Measurements from ENCODE around the gene ALPL. TPM values are rescaled to one million over a fixed set of nuclear protein-coding genes. Genes with fewer than 3 reads are reported as not detected.

Gene ALPL
- total RNA-seq, 1 experiment from 2014 or later = 0.31 TPM

- CTCF ChIA-PET = interaction anchor here (1.5 kb wide), 1 partner anchor 10 kb away, joined by 3 read pairs; no protein-coding TSS in a partner anchor
- intact Hi-C loops (cut with micrococcal nuclease; ENCODE audit: unreplicated experiment) = no loop called here
- no peak for TF ChIP-seq CTCF (IDR thresholded peaks at IDR 0.05; ENCODE audit: unreplicated experiment)
- no peak for DNase-seq
- Mint-ChIP-seq H3K9me3 (ENCODE audit: low read depth, unreplicated experiment) (no peaks in the 10 kb centered on the region), H3K4me1 (ENCODE audit: low read depth, unreplicated experiment) (no peaks in the 10 kb centered on the region), H3K4me3 (ENCODE audit: low read depth, unreplicated experiment) (no peak overlapping the region), H3K27ac (ENCODE audit: unreplicated experiment) (no peak overlapping the region), H3K36me3 (ENCODE audit: insufficient read depth, unreplicated experiment) (no peaks in the 10 kb centered on the region), H3K27me3 (ENCODE audit: unreplicated experiment) (peaks cover 53% of the 10 kb centered on the region)
- BruUV-seq (replicated peaks) = no TSS peak
Observed at GRCh38 chr1:21559788-21560567, 50.8 kb downstream of the ALPL start.

GRCh38 chr1:21560916-21561638, 51.9 kb downstream of the ALPL start:
- peaks cover 48% of the 10 kb centered on the region for H3K27me3 Mint-ChIP-seq (ENCODE audit: unreplicated experiment)
- BruUV-seq (replicated peaks) = no TSS peak

GRCh38 chr1:21562896-21563295, 53.7 kb downstream of the ALPL start:
- H3K4me1 Mint-ChIP-seq (ENCODE audit: low read depth, unreplicated experiment) = no peaks in the 10 kb centered on the region
- no peak overlapping the region for H3K4me3 Mint-ChIP-seq (ENCODE audit: low read depth, unreplicated experiment)
- CTCF ChIA-PET = no interaction called here
- H3K27me3 Mint-ChIP-seq (ENCODE audit: unreplicated experiment) = peaks cover 39% of the 10 kb centered on the region
- no peak for TF ChIP-seq CTCF (IDR thresholded peaks at IDR 0.05; ENCODE audit: unreplicated experiment)
- no peaks in the 10 kb centered on the region for H3K9me3 Mint-ChIP-seq (ENCODE audit: low read depth, unreplicated experiment)
- no peaks in the 10 kb centered on the region for H3K36me3 Mint-ChIP-seq (ENCODE audit: insufficient read depth, unreplicated experiment)
- H3K27ac Mint-ChIP-seq (ENCODE audit: unreplicated experiment) = no peak overlapping the region
- intact Hi-C loops (cut with micrococcal nuclease; ENCODE audit: unreplicated experiment) = no loop called here
- BruUV-seq (replicated peaks) = no TSS peak
- DNase-seq = no peak

More at GRCh38 chr1:21560916-21561638, 51.9 kb downstream of the ALPL start:
- TF ChIP-seq CTCF (IDR thresholded peaks at IDR 0.05; ENCODE audit: unreplicated experiment) = no peak
- H3K4me1 Mint-ChIP-seq (ENCODE audit: low read depth, unreplicated experiment) = no peaks in the 10 kb centered on the region
- CTCF ChIA-PET = interaction anchor here (1.2 to 1.5 kb wide), 2 partner anchors 11 kb away, joined by 3 to 5 read pairs; no protein-coding TSS in a partner anchor
- intact Hi-C loops (cut with micrococcal nuclease; ENCODE audit: unreplicated experiment) = no loop called here
- H3K4me3 Mint-ChIP-seq (ENCODE audit: low read depth, unreplicated experiment) = no peak overlapping the region
- DNase-seq = no peak
- no peaks in the 10 kb centered on the region for H3K9me3 Mint-ChIP-seq (ENCODE audit: low read depth, unreplicated experiment)
- no peaks in the 10 kb centered on the region for H3K36me3 Mint-ChIP-seq (ENCODE audit: insufficient read depth, unreplicated experiment)
- H3K27ac Mint-ChIP-seq (ENCODE audit: unreplicated experiment) = no peak overlapping the region

- intact Hi-C loops (cut with micrococcal nuclease; ENCODE audit: unreplicated experiment) = no loop called here
- H3K4me1 Mint-ChIP-seq (ENCODE audit: low read depth, unreplicated experiment) = no peaks in the 10 kb centered on the region
- no peak overlapping the region for H3K27ac Mint-ChIP-seq (ENCODE audit: unreplicated experiment)
- CTCF ChIA-PET = no interaction called here
- H3K9me3 Mint-ChIP-seq (ENCODE audit: low read depth, unreplicated experiment) = no peaks in the 10 kb centered on the region
- no peaks in the 10 kb centered on the region for H3K36me3 Mint-ChIP-seq (ENCODE audit: insufficient read depth, unreplicated experiment)
- no peak for DNase-seq
- no peak overlapping the region for H3K4me3 Mint-ChIP-seq (ENCODE audit: low read depth, unreplicated experiment)
- BruUV-seq (replicated peaks) = no TSS peak
- peaks cover 38% of the 10 kb centered on the region for H3K27me3 Mint-ChIP-seq (ENCODE audit: unreplicated experiment)
- no peak for TF ChIP-seq CTCF (IDR thresholded peaks at IDR 0.05; ENCODE audit: unreplicated experiment)
Observed at GRCh38 chr1:21563971-21564370, 54.7 kb downstream of the ALPL start.

Data from Calu3 (cell line).